Heart right ventricle (tissue), 16 donors: ENCODE measurements around the gene PSMC3. TPM values are rescaled to one million over a fixed set of nuclear protein-coding genes. Genes with fewer than 3 reads are reported as not detected.

Experiments used
- ATAC-seq, 8 donors: fragments of 200-7000 bp; cut with Tn5 transposase; one replicate each; pipeline ENCODE4 v1.9.1; 2020; ENCODE audit warnings: mild to moderate bottlenecking in 8 of 8, moderate library complexity in 8 of 8, moderate number of reproducible peaks in 1 of 8
- DNase-seq, 2 donors: peaks; one replicate each; pipeline ENCODE4 v3.0.0-alpha.2; 2020
- H3K27ac ChIP-seq, 10 donors: fragments of 200-600 bp; sonication (generic) in 2 of 10; one replicate each; pipeline versions ENCODE4 v1.5.0 to v1.8.0; 2020 to 2022; ENCODE audit warnings: mild to moderate bottlenecking in 3 of 10
- H3K27me3 ChIP-seq, 7 donors: fragments of 200-600 bp; one replicate each; pipeline ENCODE4 v1.8.0; 2021 to 2022; ENCODE audit warnings: mild to moderate bottlenecking in 2 of 7
- H3K36me3 ChIP-seq, 9 donors: fragments of 200-600 bp; sonication (generic) in 1 of 9; one replicate each; pipeline versions ENCODE4 v1.5.0 to v1.8.0; 2020 to 2022; ENCODE audit warnings: mild to moderate bottlenecking in 2 of 9
- H3K4me1 ChIP-seq, 9 donors: fragments of 200-600 bp; sonication (generic) in 1 of 9; one replicate each; pipeline versions ENCODE4 v1.5.0 to v1.8.0; 2020 to 2022; ENCODE audit warnings: mild to moderate bottlenecking in 4 of 9
- H3K4me3 ChIP-seq, 10 donors: fragments of 200-600 bp; sonication (generic) in 2 of 10; one replicate each; pipeline versions ENCODE4 v1.5.0 to v1.8.0; 2020 to 2022; ENCODE audit warnings: mild to moderate bottlenecking in 7 of 10, moderate library complexity in 2 of 10
- H3K9me3 ChIP-seq, 11 donors: fragments of 200-600 bp in 10 of 11; sonication (generic) in 2 of 11; one replicate each; pipeline versions ENCODE4 v1.5.0 to v1.8.0; 2013 to 2022; ENCODE audit warnings: mild to moderate bottlenecking in 2 of 11, control low read depth in 1 of 11, moderate library complexity in 1 of 11
- WGBS, 2 donors: extraction: QIAGEN DNeasy Blood & Tissue Kit; methylation state at CpG; one replicate each; pipeline ENCODE4 v1.1.7; 2013; ENCODE audit warnings: inconsistent platforms in 1 of 2; 5-methylcytosine and 5-hydroxymethylcytosine counted together
- intact Hi-C, 10 donors: fragments of 100-400 bp; cut with DNase I; formaldehyde crosslinking; loops; one replicate each; pipeline versions ENCODE4 v1.11.1 to v1.14.2; 2022
- polyA plus RNA-seq, 2 donors: library from polyadenylated mRNA; stranded (reverse); fragments of 200-250 nt; gene quantifications; one replicate each; pipeline ENCODE4 v1.2.3, GENCODE V29; 2013
- total RNA-seq, 10 donors: library from RNA; stranded (reverse); fragmentation: NEBNext Ultra II Directional in 3 of 10; extraction: Animal tissue kit (Norgen Biotek cat#: 25700) in 3 of 10; gene quantifications; one replicate each; pipeline versions ENCODE4 v1.2.1 to v1.2.4, GENCODE V29; 2021 to 2023
- TF ChIP-seq, protein P1 (sequence below), 9 donors: fragments of 200-600 bp; sonication (generic) in 2 of 9; IDR thresholded peaks; one replicate each; pipeline versions ENCODE4 v1.5.0 to v1.8.0; 2021 to 2022; ENCODE audit warnings: antibody characterized with exemption in 9 of 9, mild to moderate bottlenecking in 5 of 9, moderate library complexity in 1 of 9
- donor health status: Arrhythmogenic right ventricular cardiomyopathy.
- donor health status: ischemic (EF 13 %, LVEDD 7.1; RV severe dilation, severe dysfunction).
- donor health status: healthy with polysubstance abuse.
- donor health status: DM: no; HTN: yes; CAD: no.
- donor health status: DM: no; HTN: no; CAD: no.
- donor health status: ischemic (EF 25% LVEDD 6.9; RV normal size, moderate dysfunction).
- donor health status: ischemic (EF 25% LVEDD 5.7; RV mildly dilated, moderate dysfunction).
- donor health status: healthy.
- donor health status: DM: yes; HTN: yes; CAD: no.
- donor health status: Ischemic cardiomyopathy.
- donor health status: ischemic (EF 35%, LVEDD 5.7; RV mildly dilated, moderate dysfunction).
- donor health status: nonischemic (EF 11% LVEDD 7.7; RV severe dilation, severe dysfunction).
- donor health status: DM: yes; HTN: yes; CAD: no.
- donor health status: PGD.
- donor health status: ischemic (EF 29% LVEDD 5.4; RV normal size, mild dysfunction).
- donor health status: nonischemic (EF 23%, LVEDD 6.1; RV moderate dilation, normal function).

PSMC3 gene
- total and polyA plus RNA-seq, 12 donors, result 129 to 272 (median 148) TPM

DNA sequence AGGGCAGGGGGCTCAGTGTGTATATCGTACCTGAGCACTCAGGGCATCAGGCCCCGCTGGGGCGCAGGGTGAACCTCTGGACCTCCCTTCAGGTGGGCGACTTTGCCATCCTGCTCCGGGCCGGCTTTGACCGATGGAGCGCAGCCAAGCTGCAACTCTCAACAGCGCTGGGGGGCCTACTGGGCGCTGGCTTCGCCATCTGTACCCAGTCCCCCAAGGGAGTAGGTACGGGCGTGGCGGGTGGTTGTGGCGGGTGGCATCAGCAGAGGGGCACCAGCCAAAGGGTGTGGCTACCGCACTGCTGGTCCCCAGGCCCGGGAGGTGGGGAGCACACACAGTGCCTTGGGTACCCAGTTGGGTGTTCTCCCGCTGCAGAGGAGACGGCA, 11.6 kb downstream of the PSMC3 start:
- Histone ChIP-seq H3K4me3 (no peak overlapping the region), H3K27ac (peak overlapping the region in 8 of 10 donors; percentile 15 to 94 (median 76)), H3K36me3 (peaks cover 0 to 91% (median 45%) of the 10 kb centered on the region in 9 donors), H3K27me3 (no peaks in the 10 kb centered on the region), H3K4me1 (peaks cover 17 to 70% (median 43%) of the 10 kb centered on the region in 9 donors), H3K9me3 (no peaks in the 10 kb centered on the region)
- intact Hi-C loops, result loop anchor here in 1 of 10 donors (5.0 kb wide), 1 partner anchor 42 kb away; no protein-coding TSS in a partner anchor
- 95 to 96% methylated on average over 18 of the region's 19 CpGs for WGBS, 2 donors
- TF ChIP-seq, protein P1, sequence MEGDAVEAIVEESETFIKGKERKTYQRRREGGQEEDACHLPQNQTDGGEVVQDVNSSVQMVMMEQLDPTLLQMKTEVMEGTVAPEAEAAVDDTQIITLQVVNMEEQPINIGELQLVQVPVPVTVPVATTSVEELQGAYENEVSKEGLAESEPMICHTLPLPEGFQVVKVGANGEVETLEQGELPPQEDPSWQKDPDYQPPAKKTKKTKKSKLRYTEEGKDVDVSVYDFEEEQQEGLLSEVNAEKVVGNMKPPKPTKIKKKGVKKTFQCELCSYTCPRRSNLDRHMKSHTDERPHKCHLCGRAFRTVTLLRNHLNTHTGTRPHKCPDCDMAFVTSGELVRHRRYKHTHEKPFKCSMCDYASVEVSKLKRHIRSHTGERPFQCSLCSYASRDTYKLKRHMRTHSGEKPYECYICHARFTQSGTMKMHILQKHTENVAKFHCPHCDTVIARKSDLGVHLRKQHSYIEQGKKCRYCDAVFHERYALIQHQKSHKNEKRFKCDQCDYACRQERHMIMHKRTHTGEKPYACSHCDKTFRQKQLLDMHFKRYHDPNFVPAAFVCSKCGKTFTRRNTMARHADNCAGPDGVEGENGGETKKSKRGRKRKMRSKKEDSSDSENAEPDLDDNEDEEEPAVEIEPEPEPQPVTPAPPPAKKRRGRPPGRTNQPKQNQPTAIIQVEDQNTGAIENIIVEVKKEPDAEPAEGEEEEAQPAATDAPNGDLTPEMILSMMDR (IDR thresholded peaks at IDR 0.05), result no peak
- ATAC-seq, result peak in 1 of 8 donors; percentile 0
- no peak for DNase-seq

DNA sequence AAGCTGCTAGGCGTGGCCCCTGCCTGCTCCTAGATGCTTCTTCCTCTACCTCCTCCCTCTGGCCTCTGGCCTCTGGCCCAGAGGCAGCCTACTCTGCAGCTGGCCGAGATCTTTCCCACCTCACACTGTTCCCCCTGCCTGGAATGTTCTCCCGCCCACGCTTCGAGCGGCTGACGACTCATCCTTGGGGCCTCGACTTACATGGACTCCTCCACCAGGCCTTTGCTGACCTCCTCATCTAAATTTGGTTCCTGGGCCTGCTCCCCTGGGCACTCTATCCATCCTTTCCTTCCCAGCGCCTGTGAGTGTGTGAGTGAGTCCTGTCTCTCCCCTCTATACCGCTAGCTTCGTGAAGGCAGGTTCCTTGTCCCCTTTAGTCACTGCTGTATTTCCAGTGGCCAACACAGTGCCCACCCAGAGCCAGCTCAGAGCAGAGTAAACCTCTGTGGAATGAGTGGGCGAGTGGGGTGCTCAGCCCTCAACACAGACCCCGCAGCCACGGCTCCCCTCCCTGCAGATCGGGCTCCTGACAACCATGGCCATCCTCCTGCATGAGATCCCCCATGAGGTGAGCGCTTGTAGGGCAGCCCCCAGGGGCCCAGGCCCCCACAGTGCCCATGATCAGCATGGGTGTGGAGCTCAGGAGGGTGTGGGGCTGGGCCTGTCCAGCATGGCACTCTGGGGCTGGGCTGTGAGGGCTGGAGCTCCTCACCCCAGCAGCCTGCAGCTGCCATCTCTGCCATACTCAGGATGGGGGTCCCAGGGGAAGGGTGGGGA, 12.1 kb downstream of the PSMC3 start:
- Histone ChIP-seq H3K4me3 (no peak overlapping the region), H3K36me3 (peaks cover 0 to 85% (median 45%) of the 10 kb centered on the region in 9 donors), H3K9me3 (no peaks in the 10 kb centered on the region), H3K4me1 (peaks cover 19 to 76% (median 49%) of the 10 kb centered on the region in 9 donors), H3K27me3 (no peaks in the 10 kb centered on the region), H3K27ac (peak overlapping the region in 8 of 10 donors; percentile 15 to 94 (median 76))
- peak in 5 of 8 donors; percentile 2 to 29 (median 9) for ATAC-seq
- peak in 1 of 2 donors; percentile 54 for DNase-seq
- intact Hi-C loops, result loop anchor here in 1 of 10 donors (5.0 kb wide), 1 partner anchor 42 kb away; no protein-coding TSS in a partner anchor
- WGBS, 2 donors, result 68 to 69% methylated on average over 16 of the region's 16 CpGs
- TF ChIP-seq, protein P1 (IDR thresholded peaks at IDR 0.05), result no peak

DNA sequence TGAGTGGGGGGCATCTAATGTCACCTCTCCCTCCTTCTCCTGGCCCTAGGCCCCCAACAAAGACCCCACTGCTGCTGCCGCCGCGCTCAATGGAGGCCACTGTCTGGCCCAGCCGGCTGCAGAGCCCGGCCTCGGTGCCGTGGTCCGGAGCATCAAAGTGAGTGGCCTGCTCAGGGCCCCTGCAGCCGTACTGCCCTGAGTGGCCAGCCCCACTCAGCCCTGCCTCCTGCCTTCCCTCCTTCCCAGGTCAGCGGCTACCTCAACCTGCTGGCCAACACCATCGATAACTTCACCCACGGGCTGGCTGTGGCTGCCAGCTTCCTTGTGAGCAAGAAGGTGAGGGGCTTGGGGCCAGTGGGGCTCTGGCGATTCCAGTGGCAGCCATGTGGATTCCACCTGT, 12.9 kb downstream of the PSMC3 start:
- H3K27ac ChIP-seq, result peak overlapping the region in 6 of 10 donors; percentile 15 to 94 (median 57)
- H3K36me3 ChIP-seq, result peaks cover 0 to 78% (median 39%) of the 10 kb centered on the region in 9 donors
- H3K4me3 ChIP-seq, result no peak overlapping the region
- DNase-seq (no peak), ATAC-seq (no peak)
- no peaks in the 10 kb centered on the region for H3K27me3 ChIP-seq
- 92% methylated on average over 13 of the region's 13 CpGs for WGBS, 2 donors
- no peaks in the 10 kb centered on the region for H3K9me3 ChIP-seq
- peaks cover 19 to 79% (median 51%) of the 10 kb centered on the region in 9 donors for H3K4me1 ChIP-seq
- intact Hi-C loops, result loop anchor here in 1 of 10 donors (5.0 kb wide), 1 partner anchor 41 kb away; no protein-coding TSS in a partner anchor
- TF ChIP-seq, protein P1 (IDR thresholded peaks at IDR 0.05), result no peak

DNA sequence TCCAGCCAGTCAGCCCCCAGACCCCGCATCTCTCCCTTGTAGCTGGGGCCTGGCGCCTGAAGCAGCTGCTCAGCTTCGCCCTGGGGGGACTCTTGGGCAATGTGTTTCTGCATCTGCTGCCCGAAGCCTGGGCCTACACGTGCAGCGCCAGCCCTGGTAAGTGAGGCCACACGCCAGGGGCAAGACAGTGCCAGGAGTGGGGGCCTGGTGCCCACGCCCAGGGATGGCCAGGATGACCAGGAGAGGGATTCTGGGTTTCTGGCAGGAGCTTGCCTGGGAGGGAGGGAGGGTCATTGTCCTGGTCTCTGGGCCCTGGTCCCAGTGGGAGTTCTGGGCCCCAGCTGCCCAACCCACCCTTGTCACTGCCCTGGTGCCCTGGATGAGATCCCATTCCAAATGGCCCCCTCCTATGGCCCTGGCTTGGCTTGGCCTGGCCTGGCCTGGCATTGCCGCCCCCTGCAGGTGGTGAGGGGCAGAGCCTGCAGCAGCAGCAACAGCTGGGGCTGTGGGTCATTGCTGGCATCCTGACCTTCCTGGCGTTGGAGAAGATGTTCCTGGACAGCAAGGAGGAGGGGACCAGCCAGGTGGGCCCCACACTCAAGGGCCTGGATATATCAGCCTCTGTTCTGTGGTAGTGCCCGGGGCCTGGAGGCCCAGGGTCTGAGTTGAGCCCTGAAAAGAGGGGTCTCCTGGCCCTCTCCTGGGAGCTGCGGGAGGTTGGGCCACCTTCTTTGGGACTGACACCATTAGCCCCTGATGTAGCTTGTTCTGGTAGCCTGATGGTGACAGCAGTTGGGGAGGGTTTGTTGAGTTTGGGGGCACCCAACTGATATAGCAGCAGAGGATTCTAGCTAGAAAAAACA, 14.1 kb downstream of the PSMC3 start:
- intact Hi-C loops, result loop anchor here in 1 of 10 donors (5.0 kb wide), 1 partner anchor 40 kb away; no protein-coding TSS in a partner anchor
- ATAC-seq (no peak), DNase-seq (peak in 1 of 2 donors; percentile 65)
- Histone ChIP-seq H3K27me3 (no peaks in the 10 kb centered on the region), H3K36me3 (peaks cover 0 to 65% (median 28%) of the 10 kb centered on the region in 9 donors), H3K9me3 (no peaks in the 10 kb centered on the region), H3K27ac (peak overlapping the region in 1 of 10 donors; percentile 31), H3K4me3 (no peak overlapping the region), H3K4me1 (peaks cover 24 to 79% (median 58%) of the 10 kb centered on the region in 9 donors)
- TF ChIP-seq, protein P1 (IDR thresholded peaks at IDR 0.05), result peak; percentile 39 to 87 (median 69)
- whole genome bisulfite sequencing, 2 donors, result 75 to 80% methylated on average over 12 of the region's 12 CpGs
